Left colon (tissue), 2 donors: ENCODE measurements around the gene MICB. TPM values are rescaled to one million over a fixed set of nuclear protein-coding genes. Genes with fewer than 3 reads are reported as not detected.

Experiments used
- ATAC-seq: fragments of 200-7000 bp; cut with Tn5 transposase; one replicate; pipeline ENCODE4 v1.9.1; 2020; ENCODE audit warnings: mild to moderate bottlenecking, moderate library complexity
- DNase-seq, 2 donors: peaks; one replicate each; pipeline ENCODE4 v3.0.0-alpha.2; 2020
- intact Hi-C, 2 donors: fragments of 100-400 bp; cut with DNase I in 1 of 2; cut with micrococcal nuclease in 1 of 2; formaldehyde crosslinking; loops; one replicate each; pipeline versions ENCODE4 v1.11.2 to v1.14.0; 2022; cut with DNase I, micrococcal nuclease
- total RNA-seq, 2 donors: library from RNA; stranded (reverse); fragmentation: NEBNext Ultra II Directional; extraction: Animal tissue kit (Norgen Biotek cat#: 25700); gene quantifications; one replicate each; pipeline ENCODE4 v1.2.1, GENCODE V29; 2021
- donor health status: DM: no; HTN: no; CAD: no.
- donor health status: DM: yes; HTN: yes; CAD: no.

The MICB gene
- total RNA-seq, 2 donors from 2014 or later = 1.2 to 1.3 TPM

GRCh38 chr6:31532644-31533454 is 34.9 kb downstream of the MICB start:
- intact Hi-C loops = no loop called here
- ATAC-seq (no peak), DNase-seq (no peak)

- no peak for DNase-seq
- intact Hi-C loops = no loop called here
- no peak for ATAC-seq
Measured at GRCh38 chr6:31533455-31533841, 35.5 kb downstream of the MICB start.

GRCh38 chr6:31534011-31534410 is 36.1 kb downstream of the MICB start:
- DNase-seq (no peak), ATAC-seq (no peak)
- intact Hi-C loops = no loop called here

GRCh38 chr6:31534521-31535040 is 36.6 kb downstream of the MICB start:
- intact Hi-C loops = no loop called here
- no peak for ATAC-seq

GRCh38 chr6:31535538-31536324 is 37.8 kb downstream of the MICB start:
- intact Hi-C loops = no loop called here
- DNase-seq (no peak), ATAC-seq (no peak)

More at GRCh38 chr6:31534521-31535040, 36.6 kb downstream of the MICB start:
- no peak for DNase-seq

GRCh38 chr6:31538805-31539400 is 41.0 kb downstream of the MICB start:
- ATAC-seq (no peak), DNase-seq (no peak)
- intact Hi-C loops = no loop called here

GRCh38 chr6:31540640-31541039 is 42.7 kb downstream of the MICB start:
- ATAC-seq = no peak
- DNase-seq = no peak
- intact Hi-C loops = no loop called here

GRCh38 chr6:31541059-31541657 is 43.2 kb downstream of the MICB start:
- DNase-seq = peak; percentile 56 to 83
- peak; percentile 57 for ATAC-seq
- intact Hi-C loops = no loop called here

- DNase-seq = peak; percentile 94 to 97
- intact Hi-C loops = loop anchor here in 1 of 2 donors (2.0 kb wide), 1 partner anchor 57 kb away; no protein-coding TSS in a partner anchor
- ATAC-seq = peak; percentile 85
Measured at GRCh38 chr6:31541658-31542521, 43.9 kb downstream of the MICB start, which contains the start of gene DDX39B. Gene DDX39B (minus strand): TSS chr6:31542003. CDS start chr6:31540532, 1,471 bp downstream.

- no peak for ATAC-seq
- no peak for DNase-seq
- intact Hi-C loops = loop anchor here in 1 of 2 donors (2.0 kb wide), 1 partner anchor 55 kb away; no protein-coding TSS in a partner anchor
Measured at GRCh38 chr6:31543639-31544038, 45.7 kb downstream of the MICB start.

GRCh38 chr6:31544676-31545075 is 46.7 kb downstream of the MICB start:
- intact Hi-C loops = no loop called here

GRCh38 chr6:31545291-31545690 is 47.3 kb downstream of the MICB start:
- ATAC-seq (no peak), DNase-seq (no peak)
- intact Hi-C loops = no loop called here

More at GRCh38 chr6:31544676-31545075, 46.7 kb downstream of the MICB start:
- no peak for ATAC-seq
- DNase-seq = no peak

- DNase-seq (peak; percentile 90), ATAC-seq (peak; percentile 73)
- intact Hi-C loops = no loop called here
Measured at GRCh38 chr6:31546339-31546957, 48.5 kb downstream of the MICB start, which contains the start of gene ATP6V1G2. Gene ATP6V1G2 (minus strand): TSS chr6:31546608. CDS start chr6:31546559, 49 bp downstream.

GRCh38 chr6:31546958-31547726 is 49.2 kb downstream of the MICB start, which contains the start of gene NFKBIL1:
Gene NFKBIL1 (plus strand): TSS chr6:31547608. CDS start chr6:31547695, 87 bp downstream.
- intact Hi-C loops = no loop called here
- ATAC-seq (peak; percentile 95), DNase-seq (peak; percentile 93 to 97)

- no peak for ATAC-seq
- no peak for DNase-seq
- intact Hi-C loops = no loop called here
Measured at GRCh38 chr6:31547727-31548543, 50.0 kb downstream of the MICB start.

GRCh38 chr6:31548544-31548873 is 50.6 kb downstream of the MICB start:
- intact Hi-C loops = no loop called here
- no peak for DNase-seq
- no peak for ATAC-seq
